Measurements from ENCODE around the gene NR1I2.

Gene NR1I2

DNA sequence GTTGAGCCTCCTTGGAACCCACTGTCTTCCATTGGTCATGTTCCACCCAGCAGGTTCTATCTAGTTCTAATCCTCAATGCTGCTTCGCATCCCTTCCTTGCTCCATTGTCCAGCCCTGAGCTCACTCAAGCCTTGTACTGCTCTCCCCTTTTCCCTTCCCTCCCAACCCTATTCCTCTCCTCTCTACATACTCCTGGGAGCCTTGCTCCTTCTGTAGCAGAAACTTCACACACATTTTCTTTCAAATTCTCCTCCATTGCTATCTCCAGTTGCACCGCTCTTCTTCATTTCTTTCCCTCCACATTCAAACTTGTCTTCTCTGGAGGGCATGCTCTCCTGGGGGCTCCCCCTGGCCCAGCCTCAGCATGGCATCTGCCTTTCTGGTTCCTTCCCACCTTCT is 14.5 kb downstream of the NR1I2 start:
- TF ChIP-seq, protein P1, sequence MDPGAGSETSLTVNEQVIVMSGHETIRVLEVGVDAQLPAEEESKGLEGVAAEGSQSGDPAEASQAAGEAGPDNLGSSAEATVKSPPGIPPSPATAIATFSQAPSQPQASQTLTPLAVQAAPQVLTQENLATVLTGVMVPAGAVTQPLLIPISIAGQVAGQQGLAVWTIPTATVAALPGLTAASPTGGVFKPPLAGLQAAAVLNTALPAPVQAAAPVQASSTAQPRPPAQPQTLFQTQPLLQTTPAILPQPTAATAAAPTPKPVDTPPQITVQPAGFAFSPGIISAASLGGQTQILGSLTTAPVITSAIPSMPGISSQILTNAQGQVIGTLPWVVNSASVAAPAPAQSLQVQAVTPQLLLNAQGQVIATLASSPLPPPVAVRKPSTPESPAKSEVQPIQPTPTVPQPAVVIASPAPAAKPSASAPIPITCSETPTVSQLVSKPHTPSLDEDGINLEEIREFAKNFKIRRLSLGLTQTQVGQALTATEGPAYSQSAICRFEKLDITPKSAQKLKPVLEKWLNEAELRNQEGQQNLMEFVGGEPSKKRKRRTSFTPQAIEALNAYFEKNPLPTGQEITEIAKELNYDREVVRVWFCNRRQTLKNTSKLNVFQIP (CRISPR knock-in tag; IDR thresholded peaks at IDR 0.05; ENCODE audit: borderline replicate concordance, low read depth) = no peak
- no peak for TF ChIP-seq ZC3H10 (CRISPR knock-in tag; IDR thresholded peaks at IDR 0.05)
- TF ChIP-seq, protein P2, sequence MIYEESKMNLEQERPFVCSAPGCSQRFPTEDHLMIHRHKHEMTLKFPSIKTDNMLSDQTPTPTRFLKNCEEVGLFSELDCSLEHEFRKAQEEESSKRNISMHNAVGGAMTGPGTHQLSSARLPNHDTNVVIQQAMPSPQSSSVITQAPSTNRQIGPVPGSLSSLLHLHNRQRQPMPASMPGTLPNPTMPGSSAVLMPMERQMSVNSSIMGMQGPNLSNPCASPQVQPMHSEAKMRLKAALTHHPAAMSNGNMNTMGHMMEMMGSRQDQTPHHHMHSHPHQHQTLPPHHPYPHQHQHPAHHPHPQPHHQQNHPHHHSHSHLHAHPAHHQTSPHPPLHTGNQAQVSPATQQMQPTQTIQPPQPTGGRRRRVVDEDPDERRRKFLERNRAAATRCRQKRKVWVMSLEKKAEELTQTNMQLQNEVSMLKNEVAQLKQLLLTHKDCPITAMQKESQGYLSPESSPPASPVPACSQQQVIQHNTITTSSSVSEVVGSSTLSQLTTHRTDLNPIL (CRISPR knock-in tag; IDR thresholded peaks at IDR 0.05; ENCODE audit: low read depth) = no peak
- TF ChIP-seq ZNF565 (CRISPR knock-in tag; conservative IDR thresholded peaks at IDR 0.05; ENCODE audit: low read depth) = no peak
- TF ChIP-seq ZNF70 (CRISPR knock-in tag; IDR thresholded peaks at IDR 0.05) = no peak
- TF ChIP-seq RARB (CRISPR knock-in tag; IDR thresholded peaks at IDR 0.05) = no peak
- TF ChIP-seq ISL1 (CRISPR knock-in tag; IDR thresholded peaks at IDR 0.05) = no peak

DNA sequence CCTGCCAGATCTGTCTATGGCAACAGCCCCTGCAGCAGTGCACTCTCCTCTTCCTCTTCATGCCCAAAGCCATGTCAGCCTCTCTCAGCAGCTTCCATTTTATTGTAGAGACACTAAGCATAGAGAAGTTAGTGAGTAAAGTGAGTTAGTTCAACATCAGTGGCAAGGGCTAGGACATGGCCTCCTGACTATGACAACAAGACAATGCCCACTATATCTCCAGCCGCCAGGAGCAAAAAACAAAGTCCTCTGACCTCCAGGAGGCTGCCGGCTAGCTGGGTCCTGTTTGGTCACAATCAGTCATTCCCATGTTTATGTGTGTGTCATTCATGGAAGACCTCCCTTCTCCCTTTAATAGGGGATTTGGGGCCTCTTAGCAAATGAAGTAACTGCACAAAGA is 14.9 kb downstream of the NR1I2 start:
- no peak for ATAC-seq
- TF ChIP-seq ZC3H10 (CRISPR knock-in tag; IDR thresholded peaks at IDR 0.05) (no peak), ESRRG (CRISPR knock-in tag; IDR thresholded peaks at IDR 0.05) (no peak)

More for the DNA sequence above, 14.5 kb downstream of the NR1I2 start:
- no peak for ATAC-seq

DNA sequence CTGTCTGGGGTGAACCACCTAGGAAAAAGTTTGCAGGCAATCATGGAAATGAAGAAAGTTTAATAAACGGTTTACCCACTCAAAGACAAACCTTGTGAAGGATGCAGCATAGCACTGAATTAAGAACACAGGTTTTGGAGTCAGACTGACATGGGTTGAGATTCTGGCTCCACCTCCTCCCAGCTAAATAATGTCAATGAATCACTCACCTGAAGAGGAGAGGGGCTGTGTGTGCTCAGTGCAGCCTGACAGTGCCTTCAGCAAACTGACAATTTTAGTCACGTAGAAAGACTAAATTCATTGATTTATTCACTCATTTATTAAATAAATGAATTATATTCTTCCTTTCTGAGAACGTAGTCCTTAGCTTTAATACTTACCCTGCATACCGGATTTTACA is 18.9 kb downstream of the NR1I2 start:
- no peak for TF ChIP-seq ZNF565 (CRISPR knock-in tag; conservative IDR thresholded peaks at IDR 0.05; ENCODE audit: low read depth)
- no peak for TF ChIP-seq ZNF8 (CRISPR knock-in tag; IDR thresholded peaks at IDR 0.05)
- TF ChIP-seq ZC3H10 (CRISPR knock-in tag; IDR thresholded peaks at IDR 0.05) = no peak
- TF ChIP-seq, protein P3, sequence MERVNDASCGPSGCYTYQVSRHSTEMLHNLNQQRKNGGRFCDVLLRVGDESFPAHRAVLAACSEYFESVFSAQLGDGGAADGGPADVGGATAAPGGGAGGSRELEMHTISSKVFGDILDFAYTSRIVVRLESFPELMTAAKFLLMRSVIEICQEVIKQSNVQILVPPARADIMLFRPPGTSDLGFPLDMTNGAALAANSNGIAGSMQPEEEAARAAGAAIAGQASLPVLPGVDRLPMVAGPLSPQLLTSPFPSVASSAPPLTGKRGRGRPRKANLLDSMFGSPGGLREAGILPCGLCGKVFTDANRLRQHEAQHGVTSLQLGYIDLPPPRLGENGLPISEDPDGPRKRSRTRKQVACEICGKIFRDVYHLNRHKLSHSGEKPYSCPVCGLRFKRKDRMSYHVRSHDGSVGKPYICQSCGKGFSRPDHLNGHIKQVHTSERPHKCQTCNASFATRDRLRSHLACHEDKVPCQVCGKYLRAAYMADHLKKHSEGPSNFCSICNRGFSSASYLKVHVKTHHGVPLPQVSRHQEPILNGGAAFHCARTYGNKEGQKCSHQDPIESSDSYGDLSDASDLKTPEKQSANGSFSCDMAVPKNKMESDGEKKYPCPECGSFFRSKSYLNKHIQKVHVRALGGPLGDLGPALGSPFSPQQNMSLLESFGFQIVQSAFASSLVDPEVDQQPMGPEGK (CRISPR knock-in tag; IDR thresholded peaks at IDR 0.05; ENCODE audit: borderline replicate concordance) = no peak
- no peak for ATAC-seq

DNA sequence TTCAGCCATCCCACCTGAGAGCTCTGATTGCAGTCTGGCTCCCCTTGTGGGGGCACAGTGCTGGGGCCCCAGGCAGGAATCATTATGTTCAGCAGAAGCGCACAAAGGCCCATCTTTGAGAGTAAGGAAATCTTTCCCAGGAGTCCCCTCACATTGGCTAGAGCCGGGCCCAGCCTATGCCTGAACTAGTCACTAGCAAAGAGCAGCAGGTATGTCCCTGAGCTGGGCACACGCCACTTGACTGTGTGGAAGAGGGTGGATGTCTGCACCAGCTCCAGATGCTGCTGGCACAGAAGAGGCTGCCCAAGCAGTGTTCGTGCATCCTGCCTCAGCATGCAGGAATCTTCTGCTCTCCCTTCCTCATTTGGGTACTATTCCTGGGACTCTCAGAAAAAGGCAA is 26.3 kb downstream of the NR1I2 start:
- ATAC-seq = no peak
- TF ChIP-seq GLIS3 (CRISPR knock-in tag; IDR thresholded peaks at IDR 0.05) (no peak), ZNF8 (CRISPR knock-in tag; IDR thresholded peaks at IDR 0.05) (no peak), ZFP30 (CRISPR knock-in tag; IDR thresholded peaks at IDR 0.05) (no peak)
- TF ChIP-seq, protein P4, sequence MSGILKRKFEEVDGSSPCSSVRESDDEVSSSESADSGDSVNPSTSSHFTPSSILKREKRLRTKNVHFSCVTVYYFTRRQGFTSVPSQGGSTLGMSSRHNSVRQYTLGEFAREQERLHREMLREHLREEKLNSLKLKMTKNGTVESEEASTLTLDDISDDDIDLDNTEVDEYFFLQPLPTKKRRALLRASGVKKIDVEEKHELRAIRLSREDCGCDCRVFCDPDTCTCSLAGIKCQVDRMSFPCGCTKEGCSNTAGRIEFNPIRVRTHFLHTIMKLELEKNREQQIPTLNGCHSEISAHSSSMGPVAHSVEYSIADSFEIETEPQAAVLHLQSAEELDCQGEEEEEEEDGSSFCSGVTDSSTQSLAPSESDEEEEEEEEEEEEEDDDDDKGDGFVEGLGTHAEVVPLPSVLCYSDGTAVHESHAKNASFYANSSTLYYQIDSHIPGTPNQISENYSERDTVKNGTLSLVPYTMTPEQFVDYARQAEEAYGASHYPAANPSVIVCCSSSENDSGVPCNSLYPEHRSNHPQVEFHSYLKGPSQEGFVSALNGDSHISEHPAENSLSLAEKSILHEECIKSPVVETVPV (CRISPR knock-in tag; IDR thresholded peaks at IDR 0.05) = no peak

DNA sequence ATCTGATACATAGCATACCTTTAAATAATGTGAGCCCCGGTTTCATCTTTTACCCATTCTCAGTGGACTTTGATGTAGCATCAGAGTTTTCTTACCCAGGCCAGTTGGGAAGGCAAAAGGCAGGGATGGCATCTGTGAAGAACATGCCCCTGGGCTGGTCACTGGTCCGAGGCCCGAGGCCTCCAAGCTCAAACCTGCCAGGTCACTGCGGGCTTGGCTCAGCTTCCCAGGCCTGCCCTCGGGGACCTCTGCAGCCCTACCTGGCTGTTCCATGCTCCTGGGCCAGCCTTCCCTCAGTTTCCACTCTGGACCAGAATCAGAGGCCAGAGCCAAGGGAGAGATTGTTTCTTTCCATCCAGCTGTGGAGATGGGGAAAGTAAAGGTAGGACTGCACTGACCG is 26.9 kb downstream of the NR1I2 start:
- ATAC-seq = no peak
- TF ChIP-seq, protein P5, sequence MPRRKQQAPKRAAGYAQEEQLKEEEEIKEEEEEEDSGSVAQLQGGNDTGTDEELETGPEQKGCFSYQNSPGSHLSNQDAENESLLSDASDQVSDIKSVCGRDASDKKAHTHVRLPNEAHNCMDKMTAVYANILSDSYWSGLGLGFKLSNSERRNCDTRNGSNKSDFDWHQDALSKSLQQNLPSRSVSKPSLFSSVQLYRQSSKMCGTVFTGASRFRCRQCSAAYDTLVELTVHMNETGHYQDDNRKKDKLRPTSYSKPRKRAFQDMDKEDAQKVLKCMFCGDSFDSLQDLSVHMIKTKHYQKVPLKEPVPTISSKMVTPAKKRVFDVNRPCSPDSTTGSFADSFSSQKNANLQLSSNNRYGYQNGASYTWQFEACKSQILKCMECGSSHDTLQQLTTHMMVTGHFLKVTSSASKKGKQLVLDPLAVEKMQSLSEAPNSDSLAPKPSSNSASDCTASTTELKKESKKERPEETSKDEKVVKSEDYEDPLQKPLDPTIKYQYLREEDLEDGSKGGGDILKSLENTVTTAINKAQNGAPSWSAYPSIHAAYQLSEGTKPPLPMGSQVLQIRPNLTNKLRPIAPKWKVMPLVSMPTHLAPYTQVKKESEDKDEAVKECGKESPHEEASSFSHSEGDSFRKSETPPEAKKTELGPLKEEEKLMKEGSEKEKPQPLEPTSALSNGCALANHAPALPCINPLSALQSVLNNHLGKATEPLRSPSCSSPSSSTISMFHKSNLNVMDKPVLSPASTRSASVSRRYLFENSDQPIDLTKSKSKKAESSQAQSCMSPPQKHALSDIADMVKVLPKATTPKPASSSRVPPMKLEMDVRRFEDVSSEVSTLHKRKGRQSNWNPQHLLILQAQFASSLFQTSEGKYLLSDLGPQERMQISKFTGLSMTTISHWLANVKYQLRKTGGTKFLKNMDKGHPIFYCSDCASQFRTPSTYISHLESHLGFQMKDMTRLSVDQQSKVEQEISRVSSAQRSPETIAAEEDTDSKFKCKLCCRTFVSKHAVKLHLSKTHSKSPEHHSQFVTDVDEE (CRISPR knock-in tag; IDR thresholded peaks at IDR 0.05) = no peak
- TF ChIP-seq, protein P1 (CRISPR knock-in tag; IDR thresholded peaks at IDR 0.05; ENCODE audit: borderline replicate concordance, low read depth) = no peak
- TF ChIP-seq TCF4 (CRISPR knock-in tag; IDR thresholded peaks at IDR 0.05; ENCODE audit: borderline replicate concordance) = no peak
- TF ChIP-seq, protein P2 (CRISPR knock-in tag; IDR thresholded peaks at IDR 0.05; ENCODE audit: low read depth) = no peak
- TF ChIP-seq GLIS3 (CRISPR knock-in tag; IDR thresholded peaks at IDR 0.05) = no peak
- TF ChIP-seq SNAI2 (CRISPR knock-in tag; IDR thresholded peaks at IDR 0.05) = no peak
- no peak for TF ChIP-seq ZFP30 (CRISPR knock-in tag; IDR thresholded peaks at IDR 0.05)
- TF ChIP-seq, protein P4 (CRISPR knock-in tag; IDR thresholded peaks at IDR 0.05) = no peak
- TF ChIP-seq ISL1 (CRISPR knock-in tag; IDR thresholded peaks at IDR 0.05) = no peak
- TF ChIP-seq, protein P3 (CRISPR knock-in tag; IDR thresholded peaks at IDR 0.05; ENCODE audit: borderline replicate concordance) = no peak
- no peak for TF ChIP-seq ZC3H10 (CRISPR knock-in tag; IDR thresholded peaks at IDR 0.05)
- no peak for TF ChIP-seq OSR1 (CRISPR knock-in tag; IDR thresholded peaks at IDR 0.05)

Data from SK-N-SH treated with all-trans-retinoic acid at 6 μM for 48 hours (cell line).